AG09309 (cell line): ENCODE results near the gene HSPA1B.
A peak's percentile ranks its signal among the peaks of the same experiment; 100 is the strongest.
"Not testable (repeated sequence)": the region's sequence is repeated elsewhere in the genome, so short reads cannot be mapped to it uniquely, and the experiment has no call there.

ENCODE experiments used
- DNase-seq: peaks from one replicate; pipeline ENCODE4 v3.0.0-alpha.2; 2010; ENCODE audit warnings: low read depth
- H3K4me3 ChIP-seq: 2 replicates; pipeline ENCODE4 v1.5.1; 2011; ENCODE audit warnings: mild to moderate bottlenecking, low read depth, low read length, moderate library complexity; ENCODE audit not compliant: control insufficient read depth
- TF ChIP-seq, protein P1 (sequence below): IDR thresholded peaks from 2 replicates; pipeline ENCODE4 v1.5.1; 2011; ENCODE audit warnings: mild to moderate bottlenecking, low read depth, low read length, inconsistent platforms; ENCODE audit not compliant: insufficient read depth, control insufficient read depth; ENCODE audit errors: missing control alignments

The HSPA1B gene

DNA sequence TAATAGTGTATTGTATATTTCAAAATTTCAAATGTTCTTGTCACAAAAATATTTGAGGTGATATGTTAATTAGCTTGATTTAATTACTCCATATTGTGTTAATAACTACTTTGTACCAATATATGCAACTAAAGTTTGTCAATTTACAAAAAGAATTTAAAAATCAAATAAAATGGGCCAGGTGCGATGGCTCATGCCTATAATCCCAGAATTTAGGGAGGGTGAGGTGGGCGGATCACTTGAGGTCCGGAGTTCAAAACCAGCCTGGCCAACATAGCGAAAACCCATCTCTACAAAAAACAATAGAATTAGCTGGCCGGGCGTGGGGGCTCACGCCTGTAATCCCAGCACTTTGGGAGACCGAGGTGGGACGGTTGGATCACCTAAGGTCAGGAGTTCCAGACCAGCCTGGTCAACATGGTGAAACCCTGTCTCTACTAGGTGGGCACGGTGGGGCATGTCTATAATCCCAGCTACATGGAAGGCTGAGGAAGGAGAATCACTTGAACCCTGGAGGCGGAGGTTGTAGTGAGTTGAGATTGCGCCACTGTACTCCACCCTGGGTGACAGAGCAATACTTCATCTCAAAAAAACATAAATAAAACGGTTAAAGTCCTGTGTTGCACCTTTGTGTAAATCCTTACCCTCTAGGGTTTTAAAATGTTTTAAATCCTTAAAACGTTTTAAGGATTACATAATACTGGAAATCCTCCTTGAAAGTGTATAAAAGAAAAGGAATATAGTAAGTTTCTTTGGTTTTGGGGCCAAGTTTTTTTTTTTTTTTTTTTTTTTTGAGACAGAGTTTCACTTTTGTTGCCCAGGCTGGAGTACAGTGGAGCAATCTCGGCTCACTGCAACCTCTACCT lies 4.0 kb downstream of the HSPA1B start:
- peak overlapping the region; percentile 85 for H3K4me3 ChIP-seq
- no peak for DNase-seq
- TF ChIP-seq, protein P1, sequence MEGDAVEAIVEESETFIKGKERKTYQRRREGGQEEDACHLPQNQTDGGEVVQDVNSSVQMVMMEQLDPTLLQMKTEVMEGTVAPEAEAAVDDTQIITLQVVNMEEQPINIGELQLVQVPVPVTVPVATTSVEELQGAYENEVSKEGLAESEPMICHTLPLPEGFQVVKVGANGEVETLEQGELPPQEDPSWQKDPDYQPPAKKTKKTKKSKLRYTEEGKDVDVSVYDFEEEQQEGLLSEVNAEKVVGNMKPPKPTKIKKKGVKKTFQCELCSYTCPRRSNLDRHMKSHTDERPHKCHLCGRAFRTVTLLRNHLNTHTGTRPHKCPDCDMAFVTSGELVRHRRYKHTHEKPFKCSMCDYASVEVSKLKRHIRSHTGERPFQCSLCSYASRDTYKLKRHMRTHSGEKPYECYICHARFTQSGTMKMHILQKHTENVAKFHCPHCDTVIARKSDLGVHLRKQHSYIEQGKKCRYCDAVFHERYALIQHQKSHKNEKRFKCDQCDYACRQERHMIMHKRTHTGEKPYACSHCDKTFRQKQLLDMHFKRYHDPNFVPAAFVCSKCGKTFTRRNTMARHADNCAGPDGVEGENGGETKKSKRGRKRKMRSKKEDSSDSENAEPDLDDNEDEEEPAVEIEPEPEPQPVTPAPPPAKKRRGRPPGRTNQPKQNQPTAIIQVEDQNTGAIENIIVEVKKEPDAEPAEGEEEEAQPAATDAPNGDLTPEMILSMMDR = no peak

DNA sequence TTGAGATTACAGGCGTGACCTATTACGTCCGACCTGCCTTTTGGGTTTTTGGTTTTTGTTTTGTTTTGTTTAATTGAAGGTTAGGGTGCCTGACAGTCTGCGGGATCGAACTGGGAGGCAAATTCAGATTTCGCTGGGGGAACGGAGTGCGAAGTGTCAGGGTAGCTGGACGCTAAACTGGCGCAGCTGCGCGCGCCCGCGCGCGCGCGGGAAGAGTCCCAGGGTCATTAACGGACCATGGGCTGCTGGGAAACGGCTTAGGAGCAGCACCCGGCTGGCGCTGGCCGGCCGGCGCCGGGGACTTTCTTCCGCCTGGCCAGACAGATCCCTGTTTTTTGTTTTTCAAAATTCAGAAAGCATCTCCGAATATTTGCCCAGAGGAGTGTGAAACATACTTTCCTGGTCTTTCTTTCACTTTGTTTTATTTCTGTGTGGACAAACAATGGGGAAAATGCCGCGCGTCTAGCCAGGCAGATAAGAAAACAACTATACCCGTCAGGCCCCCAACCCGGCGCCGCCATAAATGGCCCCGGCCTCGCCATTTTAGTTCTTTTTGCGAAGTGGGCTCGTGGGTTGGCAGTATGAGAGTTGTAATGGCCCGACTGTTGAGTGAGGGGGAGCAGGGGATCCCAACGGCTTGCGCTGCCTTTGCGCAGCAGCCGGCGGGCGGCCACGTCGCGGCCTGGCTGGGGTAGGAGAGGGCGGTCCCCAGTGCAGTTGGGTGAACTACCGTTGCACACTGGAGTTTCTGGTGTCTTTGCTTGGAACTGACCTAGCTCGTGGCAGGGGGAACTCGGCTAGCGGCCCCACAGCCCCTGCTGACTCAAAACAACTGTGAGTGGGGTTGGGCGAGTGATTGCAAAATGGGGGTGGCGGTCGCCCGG lies 7.1 kb downstream of the HSPA1B start:
- peak overlapping the region; percentile 100 for H3K4me3 ChIP-seq
- DNase-seq = no peak
- TF ChIP-seq, protein P1 = no peak

DNA sequence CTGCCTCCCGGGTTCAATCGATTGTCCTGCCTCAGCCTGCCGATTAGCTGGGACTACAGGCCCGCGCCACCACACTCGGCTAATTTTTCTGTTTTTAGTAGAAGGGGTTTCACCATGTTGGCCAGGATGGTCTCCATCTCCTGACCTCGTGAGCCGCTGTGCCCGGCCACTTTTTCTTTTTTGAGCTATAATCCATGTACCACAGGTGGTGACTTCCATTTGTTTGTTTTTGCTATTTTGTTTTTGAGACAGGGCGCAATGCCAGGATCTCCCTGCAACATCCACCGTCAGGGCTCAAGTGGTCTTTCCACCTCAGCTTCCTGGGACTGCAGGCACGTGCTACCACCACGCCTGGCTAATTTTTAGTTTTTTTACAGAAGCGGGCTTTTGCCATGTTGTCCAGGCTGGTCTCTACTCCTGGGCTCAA lies 8.5 kb downstream of the HSPA1B start:
- TF ChIP-seq, protein P1 = no peak

DNA sequence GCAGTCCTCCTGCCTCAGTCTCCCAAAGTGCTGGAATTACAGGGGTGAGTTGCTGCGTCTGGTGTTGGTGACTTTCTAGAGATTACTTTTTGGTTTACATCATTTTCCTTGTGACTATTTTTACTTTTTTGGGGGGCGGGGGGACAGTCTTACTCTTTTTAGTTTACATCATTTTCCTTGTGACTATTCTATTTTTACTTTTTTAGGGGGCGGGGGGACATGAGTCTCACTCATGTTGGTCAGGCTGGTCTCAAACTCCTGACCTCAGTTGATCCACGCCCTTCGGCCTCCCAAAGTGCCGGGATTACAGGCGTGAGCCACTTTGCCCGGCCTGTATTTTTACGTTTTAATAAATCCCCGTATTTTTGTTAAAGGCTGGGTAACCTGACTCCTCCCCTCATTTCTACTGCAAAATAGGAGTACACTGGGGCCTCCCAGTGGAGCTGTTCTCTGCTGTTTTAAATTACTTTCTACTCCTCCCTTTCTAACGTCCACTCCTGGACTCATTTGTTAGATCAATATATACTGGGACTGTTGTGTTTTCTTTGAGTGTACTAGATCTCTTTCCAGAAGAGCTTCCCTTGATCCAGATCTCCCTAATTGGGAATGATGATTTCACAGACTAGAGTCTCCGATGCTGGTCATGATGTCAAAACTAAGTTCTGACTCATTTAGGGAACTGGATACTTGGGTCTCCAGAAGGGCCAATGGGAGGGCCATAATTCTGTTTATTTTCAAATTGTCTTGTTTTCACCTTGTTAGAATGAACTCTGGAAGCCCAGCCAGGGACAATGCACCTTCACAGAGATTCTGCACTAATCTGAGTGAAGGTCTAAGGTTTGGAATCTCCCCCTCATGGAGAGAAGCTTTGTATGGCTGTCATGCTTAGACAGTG lies 9.2 kb downstream of the HSPA1B start:
- TF ChIP-seq, protein P1 = no peak
- peak overlapping the region; percentile 100 for H3K4me3 ChIP-seq
- DNase-seq = no peak

More for the DNA sequence above, 8.5 kb downstream of the HSPA1B start:
- DNase-seq = no peak
- H3K4me3 ChIP-seq = peak overlapping the region; percentile 100

DNA sequence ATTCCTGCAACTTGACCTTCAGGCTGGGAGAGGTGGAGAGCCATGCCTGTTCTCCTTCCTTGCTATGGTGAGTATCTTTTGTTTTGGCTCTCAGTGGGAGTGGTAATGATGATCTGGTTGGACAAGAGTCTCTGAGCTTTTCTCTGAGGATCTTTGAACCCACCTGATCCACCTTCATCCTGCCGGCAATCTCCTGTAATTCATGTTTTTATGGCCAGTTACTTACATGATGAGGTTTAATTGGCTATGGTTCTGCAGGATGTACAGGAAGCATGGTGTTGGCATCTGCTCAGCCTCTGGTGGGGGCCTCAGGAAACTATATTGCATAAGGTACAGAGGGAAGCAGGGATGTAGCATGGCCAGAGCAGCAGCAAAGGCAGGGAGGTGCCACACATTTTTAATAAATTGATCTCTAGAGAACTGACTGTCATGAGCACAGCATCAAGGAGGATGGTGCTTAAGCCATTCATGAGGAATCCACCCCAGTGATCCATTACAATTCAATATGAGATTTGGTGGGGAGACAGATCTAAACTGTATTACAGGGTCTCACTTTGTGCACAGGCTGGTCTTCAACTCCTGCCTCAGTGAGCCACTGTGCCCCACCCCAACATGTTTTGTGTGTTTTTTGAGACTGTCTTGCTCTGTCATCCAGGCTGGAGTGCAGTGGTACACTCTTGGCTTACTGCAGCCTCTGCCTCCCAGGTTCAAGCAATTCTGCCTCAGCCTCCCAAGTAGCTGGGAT lies 10.0 kb downstream of the HSPA1B start:
- TF ChIP-seq, protein P1 = no peak
- DNase-seq = no peak
- H3K4me3 ChIP-seq = peak overlapping the region; percentile 100

DNA sequence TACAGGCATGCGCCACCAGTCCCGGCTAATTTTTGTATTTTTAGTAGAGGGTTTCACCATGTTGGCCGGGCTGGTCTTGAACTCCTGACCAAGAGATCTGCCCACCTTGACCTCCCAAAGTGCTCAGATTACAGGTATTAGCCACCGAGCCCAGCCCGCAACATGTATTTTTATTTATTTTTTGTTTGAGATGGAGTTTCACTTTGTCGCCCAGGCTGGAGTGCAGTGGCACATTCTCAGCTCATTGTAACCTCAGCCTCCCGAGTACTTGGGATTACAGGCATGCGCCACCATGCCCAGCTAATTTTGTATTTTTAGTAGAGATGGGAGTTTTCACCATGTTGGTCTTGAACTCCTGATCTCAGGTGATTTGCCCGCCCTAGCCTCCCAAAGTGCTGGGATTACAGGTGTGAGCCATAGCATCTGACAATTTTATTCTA lies 10.6 kb downstream of the HSPA1B start:
- H3K4me3 ChIP-seq = peak overlapping the region; percentile 100
- DNase-seq = not testable (repeated sequence)
